Measurements from ENCODE around the gene WASL. TPM values are rescaled to one million over a fixed set of nuclear protein-coding genes. Genes with fewer than 3 reads are reported as not detected.
"Not testable (repeated sequence)": the region's sequence is repeated elsewhere in the genome, so short reads cannot be mapped to it uniquely, and the experiment has no call there.

The WASL gene
- total and polyA plus RNA-seq, 10 of the 15 experiments (the other 5 are each of a cell fraction or from before 2014, with no cell fraction given), result 2.0 to 6.4 (median 3.5) TPM

DNA sequence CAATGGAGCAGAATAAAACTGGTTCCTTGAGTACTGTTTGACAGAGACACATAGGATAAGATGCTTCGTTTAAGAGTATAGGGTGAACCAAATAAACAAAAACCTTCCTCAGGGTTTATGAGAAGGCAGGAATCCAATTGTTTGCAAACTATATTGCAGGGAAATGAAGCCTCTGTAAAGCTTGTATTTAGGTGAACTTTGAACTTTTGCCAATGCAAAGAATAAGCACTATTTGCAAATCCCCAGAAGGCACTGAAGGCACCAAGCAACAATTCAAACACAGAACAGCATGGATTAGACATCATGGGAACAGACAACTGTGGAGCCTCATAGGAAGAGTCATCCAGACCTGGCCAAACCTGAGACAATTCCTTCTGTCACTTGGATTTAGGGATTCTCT lies 47.1 kb upstream of the WASL start (continued):
- TF ChIP-seq NFYA (IDR thresholded peaks at IDR 0.05; ENCODE audit: borderline replicate concordance, low read depth, low read length) (no peak), PAX5 (IDR thresholded peaks at IDR 0.05; ENCODE audit: borderline replicate concordance, low read depth, low read length) (no peak), KDM1A (IDR thresholded peaks at IDR 0.05; ENCODE audit: borderline replicate concordance) (no peak), SMARCA5 (IDR thresholded peaks at IDR 0.05) (no peak), POLR2AphosphoS5 (IDR thresholded peaks at IDR 0.05; ENCODE audit: low read length) (no peak), ZNF622 (IDR thresholded peaks at IDR 0.05) (no peak)
- TF ChIP-seq, protein P1, sequence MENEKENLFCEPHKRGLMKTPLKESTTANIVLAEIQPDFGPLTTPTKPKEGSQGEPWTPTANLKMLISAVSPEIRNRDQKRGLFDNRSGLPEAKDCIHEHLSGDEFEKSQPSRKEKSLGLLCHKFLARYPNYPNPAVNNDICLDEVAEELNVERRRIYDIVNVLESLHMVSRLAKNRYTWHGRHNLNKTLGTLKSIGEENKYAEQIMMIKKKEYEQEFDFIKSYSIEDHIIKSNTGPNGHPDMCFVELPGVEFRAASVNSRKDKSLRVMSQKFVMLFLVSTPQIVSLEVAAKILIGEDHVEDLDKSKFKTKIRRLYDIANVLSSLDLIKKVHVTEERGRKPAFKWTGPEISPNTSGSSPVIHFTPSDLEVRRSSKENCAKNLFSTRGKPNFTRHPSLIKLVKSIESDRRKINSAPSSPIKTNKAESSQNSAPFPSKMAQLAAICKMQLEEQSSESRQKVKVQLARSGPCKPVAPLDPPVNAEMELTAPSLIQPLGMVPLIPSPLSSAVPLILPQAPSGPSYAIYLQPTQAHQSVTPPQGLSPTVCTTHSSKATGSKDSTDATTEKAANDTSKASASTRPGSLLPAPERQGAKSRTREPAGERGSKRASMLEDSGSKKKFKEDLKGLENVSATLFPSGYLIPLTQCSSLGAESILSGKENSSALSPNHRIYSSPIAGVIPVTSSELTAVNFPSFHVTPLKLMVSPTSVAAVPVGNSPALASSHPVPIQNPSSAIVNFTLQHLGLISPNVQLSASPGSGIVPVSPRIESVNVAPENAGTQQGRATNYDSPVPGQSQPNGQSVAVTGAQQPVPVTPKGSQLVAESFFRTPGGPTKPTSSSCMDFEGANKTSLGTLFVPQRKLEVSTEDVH (IDR thresholded peaks at IDR 0.05; ENCODE audit: low read depth, partially characterized antibody), result no peak

DNA sequence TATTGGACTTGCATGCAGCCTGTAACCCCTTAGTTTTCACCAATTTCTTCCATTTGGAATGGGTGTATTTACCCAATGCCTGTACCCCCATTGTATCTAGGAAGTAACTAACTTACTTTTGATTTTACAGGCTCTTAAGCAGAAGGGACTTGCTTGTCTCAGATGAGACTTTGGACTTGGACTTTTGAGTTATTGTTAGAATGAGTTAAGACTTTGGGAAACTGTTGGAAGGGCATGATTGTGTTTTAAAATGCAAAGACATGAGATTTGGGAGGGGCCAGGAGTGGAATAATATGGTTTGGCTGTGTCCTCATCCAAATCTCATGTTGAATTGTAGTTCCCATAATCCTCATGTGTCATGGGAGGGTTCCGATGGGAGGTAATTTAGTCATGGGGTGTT lies 46.3 kb upstream of the WASL start:
- H3K4me1 ChIP-seq (ENCODE audit: control insufficient read depth, insufficient read depth, low read length); H3K27me3 ChIP-seq (replicated peaks in 1 of 2; ENCODE audit: control insufficient read depth in 2 of 2, insufficient read depth in 2 of 2, low read length in 1 of 2); H4K20me1 ChIP-seq (ENCODE audit: control insufficient read depth, insufficient read depth); H2AFZ ChIP-seq (ENCODE audit: control insufficient read depth, low read depth, low read length); BruUV-seq (replicated peaks); H3K4me3 ChIP-seq; H3K27ac ChIP-seq (ENCODE audit: control insufficient read depth, insufficient read depth); ATAC-seq; H3K36me3 ChIP-seq (ENCODE audit: control insufficient read depth in 2 of 2, insufficient read depth in 2 of 2, low read length in 1 of 2); intact Hi-C loops (cut with micrococcal nuclease; ENCODE audit: unreplicated experiment); H3K4me2 ChIP-seq (ENCODE audit: control insufficient read depth, insufficient read depth); H3K79me2 ChIP-seq (ENCODE audit: control insufficient read depth, insufficient read depth, low read length); FAIRE-seq; POLR2A ChIA-PET; H3K9ac ChIP-seq (ENCODE audit: control insufficient read depth, insufficient read depth, low read length); DNase-seq (ENCODE audit: low read depth, low spot score); H3K9me3 ChIP-seq (replicated peaks; ENCODE audit: control insufficient read depth, insufficient read depth, low read length): not testable (repeated sequence)
- ChIA-PET RAD21 (ENCODE audit: unreplicated experiment) (interaction anchor here (0.9 to 1.3 kb wide), 2 partner anchors 70 to 77 kb away, joined by 3 to 4 read pairs; no protein-coding TSS in a partner anchor), CTCF (interaction anchor here (7.1 kb wide), 1 partner anchor 77 kb away, joined by 208 read pairs; no protein-coding TSS in a partner anchor), SMC1A (ENCODE audit: uncharacterized antibody, unreplicated experiment) (interaction anchor here (0.7 to 2.6 kb wide), 3 partner anchors 23 to 77 kb away, joined by 3 to 14 read pairs (median 3); no protein-coding TSS in a partner anchor)
- whole genome bisulfite sequencing (ENCODE audit: insufficient coverage, insufficient replicate concordance, low lambda C conversion rate, missing lambda C conversion rate), result 100% methylated on average over 1 of the region's 1 CpG
- in situ Hi-C loops (cut with MboI), result loop anchor here (5.0 kb wide), 1 partner anchor 62 kb away; no protein-coding TSS in a partner anchor
